Caco-2 (cell line): ENCODE results near the gene VASP. TPM values are rescaled to one million over a fixed set of nuclear protein-coding genes. Genes with fewer than 3 reads are reported as not detected.

ENCODE experiments used
- Bru-seq: library from RNA; stranded (reverse); fragments of 400-500 nt; gene quantifications from one replicate; lab custom pipeline; 2021; lab: Mats Ljungman, UMichigan
- BruChase-seq, 2 experiments: library from RNA; stranded (reverse); fragments of 400-500 nt; gene quantifications; one replicate each; lab custom pipeline; 2021; lab: Mats Ljungman, UMichigan
- BruUV-seq: library from RNA; stranded (reverse); fragments of 400-500 nt; replicated peaks from 2 replicates; lab custom pipeline; 2021; lab: Mats Ljungman, UMichigan
- CTCF ChIA-PET: fragments of 300-600 bp; sonication (Branson Sonifier 250); formaldehyde crosslinking; loops from one replicate; lab custom pipeline; 2022; ENCODE audit warnings: antibody characterized with exemption; lab: Charles Lee
- POLR2A ChIA-PET: fragments of 300-600 bp; sonication (Branson Sonifier 250); formaldehyde crosslinking; loops from one replicate; lab custom pipeline; 2022; ENCODE audit warnings: antibody characterized with exemption; lab: Charles Lee
- DNase-seq, 2 experiments: peaks; one replicate each; pipeline versions ENCODE4 v3.0.0 to v3.0.0-alpha.2; 2020 to 2022
- H3K27me3 ChIP-seq: replicated peaks from 2 replicates; pipeline ENCODE4 v1.6.0; 2011; ENCODE audit warnings: low read length; ENCODE audit not compliant: control insufficient read depth, insufficient read depth
- H3K36me3 ChIP-seq: 2 replicates; pipeline ENCODE4 v1.5.1; 2011; ENCODE audit warnings: low read length; ENCODE audit not compliant: control insufficient read depth, insufficient read depth
- H3K4me1 ChIP-seq: fragments of 250-450 bp; sonication (Bioruptor Pico); 2 replicates; pipeline ENCODE4 v1.5.1; 2020; ENCODE audit warnings: mild to moderate bottlenecking
- H3K4me3 ChIP-seq: 2 replicates; pipeline ENCODE4 v1.5.1; 2011; ENCODE audit warnings: low read depth, mild to moderate bottlenecking, control low read depth, low read length
- H3K9me3 ChIP-seq: fragments of 250-450 bp; sonication (Bioruptor Pico); 2 replicates; pipeline ENCODE4 v1.5.1; 2020; ENCODE audit warnings: mild to moderate bottlenecking, moderate library complexity
- H3K27ac Mint-ChIP-seq: one replicate; pipeline ENCODE4 v1.8.0; 2022; ENCODE audit warnings: mixed read lengths; ENCODE audit not compliant: unreplicated experiment
- H3K27me3 Mint-ChIP-seq: one replicate; pipeline ENCODE4 v1.8.0; 2022; ENCODE audit warnings: mixed read lengths; ENCODE audit not compliant: insufficient read depth, unreplicated experiment
- H3K36me3 Mint-ChIP-seq: one replicate; pipeline ENCODE4 v1.8.0; 2022; ENCODE audit warnings: mild to moderate bottlenecking, mixed read lengths; ENCODE audit not compliant: insufficient read depth, unreplicated experiment
- H3K4me1 Mint-ChIP-seq: one replicate; pipeline ENCODE4 v1.8.0; 2022; ENCODE audit warnings: low read depth, mixed read lengths; ENCODE audit not compliant: unreplicated experiment
- H3K4me3 Mint-ChIP-seq: one replicate; pipeline ENCODE4 v1.8.0; 2022; ENCODE audit warnings: mild to moderate bottlenecking, moderate library complexity, mixed read lengths; ENCODE audit not compliant: unreplicated experiment
- H3K9me3 Mint-ChIP-seq: one replicate; pipeline ENCODE4 v1.8.0; 2022; ENCODE audit warnings: mixed read lengths; ENCODE audit not compliant: unreplicated experiment
- intact Hi-C: fragments of 100-400 bp; cut with micrococcal nuclease; formaldehyde crosslinking; loops from one replicate; pipeline ENCODE4 v1.10.0; 2022; ENCODE audit not compliant: unreplicated experiment
- long read RNA-seq: library from polyadenylated mRNA; stranded (forward); transcript quantifications from one replicate; pipeline ENCODE4 v2.0.0, GENCODE V29; 2022
- total RNA-seq: library from RNA; stranded (reverse); gene quantifications from 2 replicates; pipeline ENCODE4 v1.2.3, GENCODE V29; 2022
- TF ChIP-seq, protein P1 (sequence below), 2 experiments: fragments of 200-600 bp in 1 of 2; IDR thresholded peaks; 1 replicate in 1 of 2; 2 replicates in 1 of 2; pipeline versions ENCODE4 v1.5.1 to v1.8.0; 2011 to 2022; ENCODE audit warnings: antibody characterized with exemption in 1 of 2, control low read depth in 1 of 2, inconsistent platforms in 1 of 2, low read depth in 1 of 2, low read length in 1 of 2, mild to moderate bottlenecking in 1 of 2, moderate library complexity in 1 of 2; ENCODE audit not compliant: insufficient read depth in 1 of 2, severe bottlenecking in 1 of 2, unreplicated experiment in 1 of 2

VASP gene
- 72.4 and 83.1 TPM in 2 replicates for total RNA-seq
- Bru-seq, nascent RNA: percentile 63 among the genes with signal in this experiment
- percentile 70 among the genes with signal in this experiment for BruChase-seq, experiment 1, labeled RNA remaining after a 2-hour chase
- BruChase-seq, experiment 2, labeled RNA remaining after a 6-hour chase: percentile 83 among the genes with signal in this experiment
- long read RNA-seq, transcript VASP-201 (13 exons, 2,305 nt): major isoform, 75 of 116 reads
- long read RNA-seq, partial matches to known transcripts: 4 of 116 reads
- long read RNA-seq, other reads (novel, unspliced or antisense): 36 of 116 reads

DNA sequence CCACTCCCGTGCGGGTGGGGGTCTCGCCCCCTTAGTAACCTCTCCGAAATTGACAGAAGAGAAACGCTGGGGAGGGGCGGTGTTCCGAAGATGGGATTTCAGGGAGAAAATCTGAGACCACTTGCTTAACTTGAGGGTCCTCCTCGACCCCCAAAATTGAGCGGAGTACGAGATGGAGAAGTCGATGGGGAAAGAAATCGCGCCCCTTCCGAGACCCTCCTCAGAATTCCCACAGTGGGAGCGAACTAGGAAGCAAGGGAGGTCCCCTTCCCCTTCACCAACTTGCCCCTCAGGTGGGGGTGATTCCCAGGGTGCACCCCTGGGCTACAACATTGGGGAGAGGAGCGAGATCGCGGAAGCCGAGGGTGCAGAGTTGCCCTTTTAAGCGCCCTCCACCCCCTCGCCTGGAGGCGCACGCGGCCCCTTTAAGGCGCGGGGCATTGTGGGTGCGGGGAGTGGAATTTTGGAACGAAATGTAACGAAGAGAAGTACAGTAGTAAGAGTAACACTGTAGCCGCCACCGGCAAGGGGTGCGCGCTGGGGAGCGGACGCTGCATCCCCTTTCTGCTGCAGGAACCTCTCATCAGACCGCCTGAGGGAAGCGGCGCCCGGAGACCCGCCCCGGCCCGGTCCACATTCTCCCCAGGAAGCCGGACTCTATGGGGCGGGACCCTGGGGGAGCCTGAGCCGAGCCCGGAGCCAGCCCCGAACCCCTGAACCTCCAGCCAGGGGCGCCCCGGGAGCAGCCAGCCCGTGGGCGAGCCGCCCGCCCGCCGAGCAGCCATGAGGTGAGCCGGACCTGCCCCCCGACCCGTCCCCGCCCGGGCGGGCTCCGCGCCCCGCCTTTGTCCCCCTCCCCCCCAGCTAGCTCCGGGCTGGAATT is at the start of gene VASP:
VASP (plus strand) TSS at position 491 of the 883 bp plus-strand sequence; CDS start at position 784, 293 bp downstream.
- peaks cover 34% of the 10 kb centered on the region for H3K36me3 Mint-ChIP-seq
- peaks cover 12% of the 10 kb centered on the region for H3K4me1 Mint-ChIP-seq
- H3K4me3 Mint-ChIP-seq: peak within 1 kb of the TSS; percentile 91
- peak within 1 kb of the TSS; percentile 74 for H3K27ac Mint-ChIP-seq
- ChIA-PET POLR2A (interaction anchor here (0.6 kb wide), 1 partner anchor 162 kb away, joined by 4 read pairs; no protein-coding TSS in a partner anchor), CTCF (no interaction called here)
- DNase-seq: peak; percentile 89
- H3K9me3 Mint-ChIP-seq: no peaks in the 10 kb centered on the region
- H3K36me3 ChIP-seq: no peaks in the 10 kb centered on the region
- no peaks in the 10 kb centered on the region for H3K27me3 Mint-ChIP-seq
- H3K9me3 ChIP-seq: no peaks in the 10 kb centered on the region
- no peaks in the 10 kb centered on the region for H3K27me3 ChIP-seq
- H3K4me1 ChIP-seq: peaks cover 11% of the 10 kb centered on the region
- intact Hi-C loops: loop anchor here (1.0 to 2.0 kb wide), 2 partner anchors 10 to 14 kb away; partner anchors contain the start of gene RTN2
- no TSS peak for BruUV-seq
- TF ChIP-seq, protein P1, sequence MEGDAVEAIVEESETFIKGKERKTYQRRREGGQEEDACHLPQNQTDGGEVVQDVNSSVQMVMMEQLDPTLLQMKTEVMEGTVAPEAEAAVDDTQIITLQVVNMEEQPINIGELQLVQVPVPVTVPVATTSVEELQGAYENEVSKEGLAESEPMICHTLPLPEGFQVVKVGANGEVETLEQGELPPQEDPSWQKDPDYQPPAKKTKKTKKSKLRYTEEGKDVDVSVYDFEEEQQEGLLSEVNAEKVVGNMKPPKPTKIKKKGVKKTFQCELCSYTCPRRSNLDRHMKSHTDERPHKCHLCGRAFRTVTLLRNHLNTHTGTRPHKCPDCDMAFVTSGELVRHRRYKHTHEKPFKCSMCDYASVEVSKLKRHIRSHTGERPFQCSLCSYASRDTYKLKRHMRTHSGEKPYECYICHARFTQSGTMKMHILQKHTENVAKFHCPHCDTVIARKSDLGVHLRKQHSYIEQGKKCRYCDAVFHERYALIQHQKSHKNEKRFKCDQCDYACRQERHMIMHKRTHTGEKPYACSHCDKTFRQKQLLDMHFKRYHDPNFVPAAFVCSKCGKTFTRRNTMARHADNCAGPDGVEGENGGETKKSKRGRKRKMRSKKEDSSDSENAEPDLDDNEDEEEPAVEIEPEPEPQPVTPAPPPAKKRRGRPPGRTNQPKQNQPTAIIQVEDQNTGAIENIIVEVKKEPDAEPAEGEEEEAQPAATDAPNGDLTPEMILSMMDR (IDR thresholded peaks at IDR 0.05; ENCODE audit: insufficient read depth in 1 of 2, low read depth in 1 of 2, low read length in 1 of 2, severe bottlenecking in 1 of 2, unreplicated experiment in 1 of 2): no peak
- H3K4me3 ChIP-seq: peak within 1 kb of the TSS; percentile 80

- peak overlapping the region; percentile 53 for H3K27ac Mint-ChIP-seq
- ChIA-PET POLR2A (no interaction called here), CTCF (no interaction called here)
- no peaks in the 10 kb centered on the region for H3K27me3 Mint-ChIP-seq
- peaks cover 20% of the 10 kb centered on the region for H3K4me1 Mint-ChIP-seq
- Histone ChIP-seq H3K4me3 (no peak overlapping the region), H3K9me3 (no peaks in the 10 kb centered on the region), H3K27me3 (no peaks in the 10 kb centered on the region), H3K36me3 (no peaks in the 10 kb centered on the region), H3K4me1 (peaks cover 19% of the 10 kb centered on the region)
- TF ChIP-seq, protein P1 (IDR thresholded peaks at IDR 0.05; ENCODE audit: insufficient read depth in 1 of 2, low read depth in 1 of 2, low read length in 1 of 2, severe bottlenecking in 1 of 2, unreplicated experiment in 1 of 2): no peak
- DNase-seq: no peak
- peaks cover 9% of the 10 kb centered on the region for H3K36me3 Mint-ChIP-seq
- intact Hi-C loops: no loop called here
- no peaks in the 10 kb centered on the region for H3K9me3 Mint-ChIP-seq
- H3K4me3 Mint-ChIP-seq: no peak overlapping the region
- no TSS peak for BruUV-seq
These were observed 49.5 kb upstream of the VASP start for GRCh38 chr19:45457776-45458175.

- Mint-ChIP-seq H3K27ac (no peak overlapping the region), H3K36me3 (peaks cover 4% of the 10 kb centered on the region), H3K27me3 (no peaks in the 10 kb centered on the region), H3K9me3 (no peaks in the 10 kb centered on the region), H3K4me3 (no peak overlapping the region), H3K4me1 (peaks cover 6% of the 10 kb centered on the region)
- ChIA-PET CTCF (interaction anchor here (1.4 to 1.6 kb wide), 2 partner anchors 20 to 21 kb away, joined by 3 read pairs; no protein-coding TSS in a partner anchor), POLR2A (no interaction called here)
- Histone ChIP-seq H3K4me1 (peaks cover 5% of the 10 kb centered on the region), H3K36me3 (no peaks in the 10 kb centered on the region), H3K4me3 (no peak overlapping the region), H3K27me3 (no peaks in the 10 kb centered on the region), H3K9me3 (no peaks in the 10 kb centered on the region)
- no peak for DNase-seq
- no TSS peak for BruUV-seq
- intact Hi-C loops: no loop called here
- TF ChIP-seq, protein P1 (IDR thresholded peaks at IDR 0.05; ENCODE audit: insufficient read depth in 1 of 2, low read depth in 1 of 2, low read length in 1 of 2, severe bottlenecking in 1 of 2, unreplicated experiment in 1 of 2): no peak
These were observed 46.4 kb upstream of the VASP start for GRCh38 chr19:45460807-45461347.
